Esophagus (tissue), 2 donors: Measurements from ENCODE around the gene CDKN2C. TPM values are rescaled to one million over a fixed set of nuclear protein-coding genes. Genes with fewer than 3 reads are reported as not detected.
"Not testable (repeated sequence)": the region's sequence is repeated elsewhere in the genome, so short reads cannot be mapped to it uniquely, and the experiment has no call there.

Source experiments
- H3K27ac ChIP-seq, 2 donors: one replicate each; pipeline ENCODE4 v1.5.1; 2013; ENCODE audit warnings: low read depth in 2 of 2, mild to moderate bottlenecking in 2 of 2, inconsistent platforms in 1 of 2, low read length in 1 of 2, moderate library complexity in 1 of 2
- H3K27me3 ChIP-seq, 2 donors: one replicate each; pipeline ENCODE4 v1.6.1; 2013; ENCODE audit warnings: low read length in 2 of 2, control low read depth in 1 of 2, mild to moderate bottlenecking in 1 of 2; ENCODE audit not compliant: insufficient read depth in 2 of 2, control insufficient read depth in 1 of 2
- H3K36me3 ChIP-seq, 2 donors: one replicate each; pipeline ENCODE4 v1.6.1; 2013; ENCODE audit warnings: low read length in 1 of 2; ENCODE audit not compliant: control insufficient read depth in 2 of 2, insufficient read depth in 2 of 2
- H3K4me1 ChIP-seq, 2 donors: one replicate each; pipeline ENCODE4 v1.6.1; 2013; ENCODE audit warnings: low read length in 1 of 2; ENCODE audit not compliant: control insufficient read depth in 2 of 2, insufficient read depth in 2 of 2
- H3K4me3 ChIP-seq, 2 donors: one replicate each; pipeline ENCODE4 v1.5.1; 2013; ENCODE audit warnings: low read length in 2 of 2, mild to moderate bottlenecking in 2 of 2, low read depth in 1 of 2, moderate library complexity in 1 of 2
- H3K9me3 ChIP-seq, 2 donors: one replicate each; pipeline ENCODE4 v1.6.1; 2013; ENCODE audit warnings: mild to moderate bottlenecking in 2 of 2, low read depth in 1 of 2, low read length in 1 of 2, moderate library complexity in 1 of 2; ENCODE audit not compliant: control insufficient read depth in 2 of 2, insufficient read depth in 1 of 2
- WGBS, 2 donors: extraction: QIAGEN DNeasy Blood & Tissue Kit; methylation state at CpG; one replicate each; pipeline ENCODE4 v1.1.7; 2013; 5-methylcytosine and 5-hydroxymethylcytosine counted together
- polyA plus RNA-seq, 2 donors: library from polyadenylated mRNA; stranded (reverse); fragments of 200-250 nt; gene quantifications; one replicate each; pipeline ENCODE4 v1.2.3, GENCODE V29; 2013
- donor health status: healthy with polysubstance abuse.
- donor health status: Bipolar disorder and iron deficiency.

The CDKN2C gene
- 10 to 100 TPM in 1 of 2 donors, 1 to 10 TPM in 1; 9.3 to 15.7 TPM for polyA plus RNA-seq

DNA sequence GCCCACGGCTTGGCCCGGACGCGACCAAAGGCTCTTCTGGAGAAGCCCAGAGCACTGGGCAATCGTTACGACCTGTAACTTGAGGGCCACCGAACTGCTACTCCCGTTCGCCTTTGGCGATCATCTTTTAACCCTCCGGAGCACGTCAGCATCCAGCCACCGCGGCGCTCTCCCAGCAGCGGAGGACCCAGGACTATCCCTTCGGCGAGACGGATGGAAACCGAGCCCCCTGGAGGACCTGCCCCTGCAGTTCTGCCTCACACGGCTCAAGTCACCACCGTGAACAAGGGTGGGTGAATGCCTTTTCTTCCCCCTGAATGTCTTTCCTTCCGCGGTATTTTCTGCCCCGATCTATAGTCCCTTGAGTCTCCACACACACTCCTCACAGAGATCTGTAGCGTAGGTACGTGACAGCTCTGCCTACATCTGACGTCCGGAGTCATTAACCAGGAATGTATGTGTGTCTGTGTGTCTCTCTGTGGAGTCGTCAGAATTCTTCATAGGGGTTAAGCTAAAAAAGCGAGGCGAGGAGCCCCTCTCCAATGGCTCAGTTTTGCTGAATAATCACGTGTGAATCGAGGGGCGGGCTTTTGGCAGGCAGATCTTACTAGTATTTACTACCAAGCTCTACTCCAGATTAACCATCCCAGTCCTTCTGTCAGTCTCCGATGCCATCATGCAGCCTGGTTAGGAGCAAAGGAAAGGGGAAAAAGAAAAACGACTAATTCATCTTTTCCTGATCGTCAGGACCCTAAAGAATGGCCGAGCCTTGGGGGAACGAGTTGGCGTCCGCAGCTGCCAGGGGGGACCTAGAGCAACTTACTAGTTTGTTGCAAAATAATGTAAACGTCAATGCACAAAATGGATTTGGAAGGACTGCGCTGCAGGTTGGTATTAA lies at the start of gene CDKN2C:
CDKN2C (plus strand) TSS at position 635 of the 898 bp plus-strand sequence; CDS start at position 759, 124 bp downstream.
- Histone ChIP-seq H3K27me3 (no peaks in the 10 kb centered on the region), H3K36me3 (peaks cover 0 to 2% of the 10 kb centered on the region in 2 donors)
- WGBS, 2 donors = 1% methylated on average over 44 of the region's 44 CpGs

GRCh38 chr1:50920409-50920808 lies 49.6 kb upstream of the CDKN2C start:
- no peak overlapping the region for H3K27ac ChIP-seq
- 100% methylated on average over 1 of the region's 1 CpG for WGBS, 2 donors

More for the DNA sequence above, at the start of gene CDKN2C:
- Histone ChIP-seq H3K4me1 (no peaks in the 10 kb centered on the region), H3K27ac (peak within 1 kb of the TSS; percentile 98 to 100), H3K4me3 (peak within 1 kb of the TSS; percentile 70 to 86), H3K9me3 (no peaks in the 10 kb centered on the region)

DNA sequence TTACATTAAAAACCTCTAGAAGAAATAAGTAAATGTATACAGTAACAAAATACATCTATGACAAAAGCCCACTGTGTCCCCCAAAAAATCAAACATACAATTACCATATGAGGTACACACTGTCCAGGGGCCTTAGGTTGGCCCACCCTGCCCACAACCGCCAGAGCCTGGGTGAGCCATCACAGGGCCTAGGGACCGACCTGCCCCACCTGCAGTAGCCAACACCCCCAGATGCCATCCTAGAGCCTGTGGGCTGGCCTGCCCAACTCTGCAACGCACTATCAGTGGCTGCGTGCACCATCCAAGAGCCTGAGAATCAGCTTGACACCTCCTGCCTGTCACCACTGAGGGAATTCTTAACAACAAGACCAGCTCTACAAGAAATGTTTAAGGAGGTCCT lies 49.0 kb upstream of the CDKN2C start:
- Histone ChIP-seq H3K27me3 (no peaks in the 10 kb centered on the region), H3K4me1 (no peaks in the 10 kb centered on the region), H3K36me3 (no peaks in the 10 kb centered on the region), H3K4me3 (no peak overlapping the region), H3K9me3 (no peaks in the 10 kb centered on the region), H3K27ac (no peak overlapping the region)
- 98 to 99% methylated on average over 4 of the region's 4 CpGs for WGBS, 2 donors

More at GRCh38 chr1:50920409-50920808, 49.6 kb upstream of the CDKN2C start:
- Histone ChIP-seq H3K4me3 (no peak overlapping the region), H3K36me3 (no peaks in the 10 kb centered on the region), H3K4me1 (no peaks in the 10 kb centered on the region), H3K27me3 (no peaks in the 10 kb centered on the region), H3K9me3 (no peaks in the 10 kb centered on the region)

DNA sequence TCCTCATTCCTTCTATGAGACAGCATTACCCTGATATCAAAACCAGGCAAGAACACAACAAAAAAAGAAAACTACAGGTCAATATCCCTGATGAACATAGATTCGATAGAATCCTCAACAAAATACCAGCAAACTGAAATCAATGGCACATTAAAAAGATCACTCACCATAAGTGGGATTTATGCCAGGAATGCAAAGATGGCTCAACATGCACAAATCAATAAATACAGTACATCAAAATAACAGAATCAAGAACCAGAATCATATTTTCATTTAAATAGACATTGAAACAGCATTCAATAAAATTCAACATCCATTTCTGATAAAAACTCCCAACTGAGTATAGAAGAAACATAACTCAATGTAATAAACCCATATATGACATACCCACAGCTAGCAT lies 46.5 kb upstream of the CDKN2C start:
- Histone ChIP-seq H3K36me3 (no peaks in the 10 kb centered on the region), H3K4me3 (no peak overlapping the region), H3K27me3 (no peaks in the 10 kb centered on the region), H3K9me3 (no peaks in the 10 kb centered on the region), H3K27ac (no peak overlapping the region), H3K4me1 (no peaks in the 10 kb centered on the region)
- WGBS, 2 donors = 99 to 100% methylated on average over 1 of the region's 1 CpG

DNA sequence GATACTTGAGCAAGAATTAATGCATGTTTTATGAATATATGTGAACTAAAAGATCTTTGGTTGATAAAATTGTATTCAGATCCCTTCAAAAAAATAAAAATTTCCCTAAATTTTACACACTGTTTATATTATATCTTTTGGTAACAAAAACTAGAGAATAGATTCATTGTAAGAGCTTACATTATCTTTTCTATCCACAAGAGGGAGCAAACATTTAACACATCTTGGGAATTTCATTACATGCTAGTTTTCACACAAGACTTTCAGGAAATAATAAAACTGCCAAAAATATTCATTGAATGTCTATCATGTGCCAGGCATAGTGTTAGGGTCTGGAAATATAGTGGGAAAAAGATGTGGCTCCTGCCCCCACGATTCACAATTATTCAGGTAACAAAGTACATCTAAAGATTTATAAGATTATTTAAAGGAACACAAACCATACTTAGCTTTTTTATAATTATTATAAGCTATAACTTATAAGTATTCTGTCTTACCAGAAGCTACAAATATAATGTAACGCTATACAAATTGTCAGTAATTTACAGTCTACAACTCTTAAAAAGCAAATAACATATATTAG lies 40.6 kb upstream of the CDKN2C start:
- Histone ChIP-seq H3K9me3 (no peaks in the 10 kb centered on the region), H3K4me1 (no peaks in the 10 kb centered on the region), H3K4me3 (no peak overlapping the region), H3K36me3 (peaks cover 0 to 3% of the 10 kb centered on the region in 2 donors), H3K27me3 (no peaks in the 10 kb centered on the region), H3K27ac (no peak overlapping the region)
- WGBS, 2 donors = 44 to 51% methylated on average over 2 of the region's 2 CpGs

GRCh38 chr1:50930193-50930592 lies 39.9 kb upstream of the CDKN2C start:
- H3K4me3 ChIP-seq = no peak overlapping the region
- H3K27ac ChIP-seq = no peak overlapping the region
- no peaks in the 10 kb centered on the region for H3K27me3 ChIP-seq
- no peaks in the 10 kb centered on the region for H3K4me1 ChIP-seq
- no peaks in the 10 kb centered on the region for H3K9me3 ChIP-seq
- peaks cover 0 to 3% of the 10 kb centered on the region in 2 donors for H3K36me3 ChIP-seq

- no peaks in the 10 kb centered on the region for H3K27me3 ChIP-seq
- WGBS, 2 donors = 82% methylated on average over 6 of the region's 6 CpGs
- no peaks in the 10 kb centered on the region for H3K9me3 ChIP-seq
- H3K36me3 ChIP-seq = peaks cover 0 to 3% of the 10 kb centered on the region in 2 donors
- H3K4me1 ChIP-seq = no peaks in the 10 kb centered on the region
- H3K27ac ChIP-seq = no peak overlapping the region
- no peak overlapping the region for H3K4me3 ChIP-seq
Measured at GRCh38 chr1:50930965-50931737, 38.9 kb upstream of the CDKN2C start.

- 93 to 94% methylated on average over 4 of the region's 4 CpGs for WGBS, 2 donors
- H3K9me3 ChIP-seq, H3K4me1 ChIP-seq: not testable (repeated sequence)
Measured at GRCh38 chr1:50932043-50932442, 38.0 kb upstream of the CDKN2C start.

DNA sequence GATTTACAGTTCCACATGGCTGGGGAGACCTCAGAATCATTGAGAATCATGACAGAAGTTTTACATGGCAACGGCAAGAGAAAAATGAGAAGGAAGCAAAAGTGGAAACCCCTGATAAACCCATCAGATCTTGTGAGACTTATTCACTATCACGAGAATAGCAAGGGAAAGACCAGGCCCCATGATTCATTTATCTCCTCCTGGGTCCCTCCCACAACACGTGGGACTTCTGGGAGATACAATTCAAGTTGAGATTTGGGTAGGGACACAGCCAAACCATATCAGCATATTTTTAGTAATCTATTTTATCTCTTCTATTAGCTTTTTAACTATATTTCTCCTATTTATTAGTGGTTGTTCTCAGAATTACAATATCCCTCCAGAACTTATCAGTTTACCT lies 36.3 kb upstream of the CDKN2C start:
- H3K27me3 ChIP-seq, H3K9me3 ChIP-seq, H3K36me3 ChIP-seq, H3K4me1 ChIP-seq, H3K4me3 ChIP-seq, H3K27ac ChIP-seq: not testable (repeated sequence)
- WGBS, 2 donors = 79 to 89% methylated on average over 3 of the region's 3 CpGs

More at GRCh38 chr1:50932043-50932442, 38.0 kb upstream of the CDKN2C start:
- H3K27ac ChIP-seq, H3K36me3 ChIP-seq, H3K27me3 ChIP-seq, H3K4me3 ChIP-seq: not testable (repeated sequence)
